ENCODE results near the gene EFCAB11.

EFCAB11 gene

DNA sequence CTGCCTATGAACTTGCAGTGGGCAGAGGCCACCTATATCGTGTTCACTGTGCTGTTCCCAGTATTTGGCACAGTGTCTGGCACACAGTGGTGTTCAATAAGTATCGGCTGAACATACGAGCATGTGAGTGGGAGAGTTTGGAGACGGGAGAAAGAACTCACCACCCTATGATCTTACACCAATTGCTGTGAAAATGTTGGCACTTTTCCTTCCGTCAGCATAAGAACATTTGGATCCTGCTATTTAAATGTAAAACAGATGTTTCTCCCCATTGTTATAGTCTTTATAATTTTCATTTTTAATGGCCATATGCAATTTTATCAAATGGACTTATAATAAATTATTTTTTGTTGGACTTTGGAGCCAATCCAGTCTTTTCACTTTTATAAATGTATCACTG, 144.4 kb downstream of the EFCAB11 start:
- no peak for ATAC-seq
- no peak for TF ChIP-seq BACH2 (CRISPR knock-in tag; IDR thresholded peaks at IDR 0.05; ENCODE audit: borderline replicate concordance)
- TF ChIP-seq, protein P1, sequence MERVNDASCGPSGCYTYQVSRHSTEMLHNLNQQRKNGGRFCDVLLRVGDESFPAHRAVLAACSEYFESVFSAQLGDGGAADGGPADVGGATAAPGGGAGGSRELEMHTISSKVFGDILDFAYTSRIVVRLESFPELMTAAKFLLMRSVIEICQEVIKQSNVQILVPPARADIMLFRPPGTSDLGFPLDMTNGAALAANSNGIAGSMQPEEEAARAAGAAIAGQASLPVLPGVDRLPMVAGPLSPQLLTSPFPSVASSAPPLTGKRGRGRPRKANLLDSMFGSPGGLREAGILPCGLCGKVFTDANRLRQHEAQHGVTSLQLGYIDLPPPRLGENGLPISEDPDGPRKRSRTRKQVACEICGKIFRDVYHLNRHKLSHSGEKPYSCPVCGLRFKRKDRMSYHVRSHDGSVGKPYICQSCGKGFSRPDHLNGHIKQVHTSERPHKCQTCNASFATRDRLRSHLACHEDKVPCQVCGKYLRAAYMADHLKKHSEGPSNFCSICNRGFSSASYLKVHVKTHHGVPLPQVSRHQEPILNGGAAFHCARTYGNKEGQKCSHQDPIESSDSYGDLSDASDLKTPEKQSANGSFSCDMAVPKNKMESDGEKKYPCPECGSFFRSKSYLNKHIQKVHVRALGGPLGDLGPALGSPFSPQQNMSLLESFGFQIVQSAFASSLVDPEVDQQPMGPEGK (CRISPR knock-in tag; IDR thresholded peaks at IDR 0.05; ENCODE audit: borderline replicate concordance), result no peak
- TF ChIP-seq, protein P2, sequence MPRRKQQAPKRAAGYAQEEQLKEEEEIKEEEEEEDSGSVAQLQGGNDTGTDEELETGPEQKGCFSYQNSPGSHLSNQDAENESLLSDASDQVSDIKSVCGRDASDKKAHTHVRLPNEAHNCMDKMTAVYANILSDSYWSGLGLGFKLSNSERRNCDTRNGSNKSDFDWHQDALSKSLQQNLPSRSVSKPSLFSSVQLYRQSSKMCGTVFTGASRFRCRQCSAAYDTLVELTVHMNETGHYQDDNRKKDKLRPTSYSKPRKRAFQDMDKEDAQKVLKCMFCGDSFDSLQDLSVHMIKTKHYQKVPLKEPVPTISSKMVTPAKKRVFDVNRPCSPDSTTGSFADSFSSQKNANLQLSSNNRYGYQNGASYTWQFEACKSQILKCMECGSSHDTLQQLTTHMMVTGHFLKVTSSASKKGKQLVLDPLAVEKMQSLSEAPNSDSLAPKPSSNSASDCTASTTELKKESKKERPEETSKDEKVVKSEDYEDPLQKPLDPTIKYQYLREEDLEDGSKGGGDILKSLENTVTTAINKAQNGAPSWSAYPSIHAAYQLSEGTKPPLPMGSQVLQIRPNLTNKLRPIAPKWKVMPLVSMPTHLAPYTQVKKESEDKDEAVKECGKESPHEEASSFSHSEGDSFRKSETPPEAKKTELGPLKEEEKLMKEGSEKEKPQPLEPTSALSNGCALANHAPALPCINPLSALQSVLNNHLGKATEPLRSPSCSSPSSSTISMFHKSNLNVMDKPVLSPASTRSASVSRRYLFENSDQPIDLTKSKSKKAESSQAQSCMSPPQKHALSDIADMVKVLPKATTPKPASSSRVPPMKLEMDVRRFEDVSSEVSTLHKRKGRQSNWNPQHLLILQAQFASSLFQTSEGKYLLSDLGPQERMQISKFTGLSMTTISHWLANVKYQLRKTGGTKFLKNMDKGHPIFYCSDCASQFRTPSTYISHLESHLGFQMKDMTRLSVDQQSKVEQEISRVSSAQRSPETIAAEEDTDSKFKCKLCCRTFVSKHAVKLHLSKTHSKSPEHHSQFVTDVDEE (CRISPR knock-in tag; IDR thresholded peaks at IDR 0.05), result no peak
- TF ChIP-seq, protein P3, sequence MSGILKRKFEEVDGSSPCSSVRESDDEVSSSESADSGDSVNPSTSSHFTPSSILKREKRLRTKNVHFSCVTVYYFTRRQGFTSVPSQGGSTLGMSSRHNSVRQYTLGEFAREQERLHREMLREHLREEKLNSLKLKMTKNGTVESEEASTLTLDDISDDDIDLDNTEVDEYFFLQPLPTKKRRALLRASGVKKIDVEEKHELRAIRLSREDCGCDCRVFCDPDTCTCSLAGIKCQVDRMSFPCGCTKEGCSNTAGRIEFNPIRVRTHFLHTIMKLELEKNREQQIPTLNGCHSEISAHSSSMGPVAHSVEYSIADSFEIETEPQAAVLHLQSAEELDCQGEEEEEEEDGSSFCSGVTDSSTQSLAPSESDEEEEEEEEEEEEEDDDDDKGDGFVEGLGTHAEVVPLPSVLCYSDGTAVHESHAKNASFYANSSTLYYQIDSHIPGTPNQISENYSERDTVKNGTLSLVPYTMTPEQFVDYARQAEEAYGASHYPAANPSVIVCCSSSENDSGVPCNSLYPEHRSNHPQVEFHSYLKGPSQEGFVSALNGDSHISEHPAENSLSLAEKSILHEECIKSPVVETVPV (CRISPR knock-in tag; IDR thresholded peaks at IDR 0.05), result no peak
- TF ChIP-seq ARNTL (CRISPR knock-in tag; IDR thresholded peaks at IDR 0.05; ENCODE audit: borderline replicate concordance, low read depth), result no peak
- TF ChIP-seq ZFP3 (CRISPR knock-in tag; IDR thresholded peaks at IDR 0.05), result no peak
- no peak for TF ChIP-seq OSR1 (CRISPR knock-in tag; IDR thresholded peaks at IDR 0.05)
- no peak for TF ChIP-seq SNAI2 (CRISPR knock-in tag; IDR thresholded peaks at IDR 0.05)
- TF ChIP-seq ZNF8 (CRISPR knock-in tag; IDR thresholded peaks at IDR 0.05), result no peak
- no peak for TF ChIP-seq CSDC2 (CRISPR knock-in tag; IDR thresholded peaks at IDR 0.05)
- TF ChIP-seq ESRRG (CRISPR knock-in tag; IDR thresholded peaks at IDR 0.05), result no peak
- no peak for TF ChIP-seq ZNF565 (CRISPR knock-in tag; conservative IDR thresholded peaks at IDR 0.05; ENCODE audit: low read depth)
- TF ChIP-seq ZNF70 (CRISPR knock-in tag; IDR thresholded peaks at IDR 0.05), result no peak
- TF ChIP-seq ZFP30 (CRISPR knock-in tag; IDR thresholded peaks at IDR 0.05), result no peak
- TF ChIP-seq RARB (CRISPR knock-in tag; IDR thresholded peaks at IDR 0.05), result no peak
- TF ChIP-seq GLIS3 (CRISPR knock-in tag; IDR thresholded peaks at IDR 0.05), result no peak
- TF ChIP-seq, protein P4, sequence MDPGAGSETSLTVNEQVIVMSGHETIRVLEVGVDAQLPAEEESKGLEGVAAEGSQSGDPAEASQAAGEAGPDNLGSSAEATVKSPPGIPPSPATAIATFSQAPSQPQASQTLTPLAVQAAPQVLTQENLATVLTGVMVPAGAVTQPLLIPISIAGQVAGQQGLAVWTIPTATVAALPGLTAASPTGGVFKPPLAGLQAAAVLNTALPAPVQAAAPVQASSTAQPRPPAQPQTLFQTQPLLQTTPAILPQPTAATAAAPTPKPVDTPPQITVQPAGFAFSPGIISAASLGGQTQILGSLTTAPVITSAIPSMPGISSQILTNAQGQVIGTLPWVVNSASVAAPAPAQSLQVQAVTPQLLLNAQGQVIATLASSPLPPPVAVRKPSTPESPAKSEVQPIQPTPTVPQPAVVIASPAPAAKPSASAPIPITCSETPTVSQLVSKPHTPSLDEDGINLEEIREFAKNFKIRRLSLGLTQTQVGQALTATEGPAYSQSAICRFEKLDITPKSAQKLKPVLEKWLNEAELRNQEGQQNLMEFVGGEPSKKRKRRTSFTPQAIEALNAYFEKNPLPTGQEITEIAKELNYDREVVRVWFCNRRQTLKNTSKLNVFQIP (CRISPR knock-in tag; IDR thresholded peaks at IDR 0.05; ENCODE audit: borderline replicate concordance, low read depth), result no peak
- no peak for TF ChIP-seq ISL1 (CRISPR knock-in tag; IDR thresholded peaks at IDR 0.05)
- TF ChIP-seq, protein P5, sequence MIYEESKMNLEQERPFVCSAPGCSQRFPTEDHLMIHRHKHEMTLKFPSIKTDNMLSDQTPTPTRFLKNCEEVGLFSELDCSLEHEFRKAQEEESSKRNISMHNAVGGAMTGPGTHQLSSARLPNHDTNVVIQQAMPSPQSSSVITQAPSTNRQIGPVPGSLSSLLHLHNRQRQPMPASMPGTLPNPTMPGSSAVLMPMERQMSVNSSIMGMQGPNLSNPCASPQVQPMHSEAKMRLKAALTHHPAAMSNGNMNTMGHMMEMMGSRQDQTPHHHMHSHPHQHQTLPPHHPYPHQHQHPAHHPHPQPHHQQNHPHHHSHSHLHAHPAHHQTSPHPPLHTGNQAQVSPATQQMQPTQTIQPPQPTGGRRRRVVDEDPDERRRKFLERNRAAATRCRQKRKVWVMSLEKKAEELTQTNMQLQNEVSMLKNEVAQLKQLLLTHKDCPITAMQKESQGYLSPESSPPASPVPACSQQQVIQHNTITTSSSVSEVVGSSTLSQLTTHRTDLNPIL (CRISPR knock-in tag; IDR thresholded peaks at IDR 0.05; ENCODE audit: low read depth), result no peak
- no peak for TF ChIP-seq ZC3H10 (CRISPR knock-in tag; IDR thresholded peaks at IDR 0.05)

DNA sequence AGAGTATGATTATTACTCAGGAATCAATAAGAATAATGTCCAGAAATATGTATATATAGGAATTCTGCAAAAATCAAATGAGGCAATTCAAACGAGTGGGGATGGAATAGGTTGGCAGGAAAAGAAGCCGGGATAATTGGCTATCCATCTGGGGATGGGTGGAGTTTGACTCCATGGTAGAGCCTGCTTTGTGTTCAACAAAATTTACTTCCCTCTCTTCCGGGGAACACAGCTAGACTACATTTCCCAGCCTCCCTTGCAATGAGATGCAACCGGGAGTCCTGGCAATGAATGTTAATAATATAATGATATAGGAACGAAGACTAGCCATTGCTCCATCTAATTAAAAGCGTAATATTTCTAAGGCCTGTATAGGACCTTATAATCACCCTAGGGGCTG, 146.6 kb downstream of the EFCAB11 start:
- ATAC-seq, result no peak

DNA sequence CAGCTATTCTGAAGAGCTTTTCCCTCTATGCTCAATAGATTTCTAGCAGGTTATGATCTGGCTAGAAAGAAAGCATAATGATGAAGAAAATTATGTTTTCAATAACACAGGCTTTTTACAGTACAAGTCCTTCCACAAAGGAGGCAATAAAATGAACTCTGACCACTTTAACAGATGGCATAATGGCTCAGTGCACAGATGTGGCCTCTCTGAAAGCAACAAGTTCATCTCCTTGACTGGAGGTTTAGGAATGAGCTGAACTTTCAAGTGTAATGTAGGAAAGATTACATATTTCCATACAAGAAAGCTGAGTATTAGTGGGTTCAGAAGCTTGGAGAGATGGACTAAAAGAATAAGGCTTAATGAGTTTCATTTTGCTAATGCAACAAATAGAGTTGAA, 147.4 kb downstream of the EFCAB11 start:
- TF ChIP-seq, protein P3 (CRISPR knock-in tag; IDR thresholded peaks at IDR 0.05), result no peak
- TF ChIP-seq BACH2 (CRISPR knock-in tag; IDR thresholded peaks at IDR 0.05; ENCODE audit: borderline replicate concordance), result no peak
- TF ChIP-seq GLIS3 (CRISPR knock-in tag; IDR thresholded peaks at IDR 0.05), result no peak
- TF ChIP-seq, protein P4 (CRISPR knock-in tag; IDR thresholded peaks at IDR 0.05; ENCODE audit: borderline replicate concordance, low read depth), result no peak
- TF ChIP-seq ZNF8 (CRISPR knock-in tag; IDR thresholded peaks at IDR 0.05), result no peak
- TF ChIP-seq TCF4 (CRISPR knock-in tag; IDR thresholded peaks at IDR 0.05; ENCODE audit: borderline replicate concordance), result no peak
- TF ChIP-seq ZFP3 (CRISPR knock-in tag; IDR thresholded peaks at IDR 0.05), result no peak
- no peak for TF ChIP-seq TOX (CRISPR knock-in tag; IDR thresholded peaks at IDR 0.05; ENCODE audit: borderline replicate concordance)
- TF ChIP-seq RARB (CRISPR knock-in tag; IDR thresholded peaks at IDR 0.05), result no peak
- TF ChIP-seq OSR1 (CRISPR knock-in tag; IDR thresholded peaks at IDR 0.05), result no peak
- no peak for TF ChIP-seq ARNTL (CRISPR knock-in tag; IDR thresholded peaks at IDR 0.05; ENCODE audit: borderline replicate concordance, low read depth)
- no peak for TF ChIP-seq SNAI2 (CRISPR knock-in tag; IDR thresholded peaks at IDR 0.05)
- TF ChIP-seq ZFP30 (CRISPR knock-in tag; IDR thresholded peaks at IDR 0.05), result no peak
- TF ChIP-seq PPARA (CRISPR knock-in tag; IDR thresholded peaks at IDR 0.05; ENCODE audit: borderline replicate concordance), result no peak
- ATAC-seq, result no peak

More for the DNA sequence above, 146.6 kb downstream of the EFCAB11 start:
- no peak for TF ChIP-seq ZNF70 (CRISPR knock-in tag; IDR thresholded peaks at IDR 0.05)
